ENCODE data around the gene ARRDC4. TPM values are rescaled to one million over a fixed set of nuclear protein-coding genes. Genes with fewer than 3 reads are reported as not detected.

ARRDC4 gene
- total RNA-seq: 1 to 10 TPM; 6.6 to 7.3 (median 7.0) TPM
- total RNA-seq (2013): 6.7 TPM

DNA sequence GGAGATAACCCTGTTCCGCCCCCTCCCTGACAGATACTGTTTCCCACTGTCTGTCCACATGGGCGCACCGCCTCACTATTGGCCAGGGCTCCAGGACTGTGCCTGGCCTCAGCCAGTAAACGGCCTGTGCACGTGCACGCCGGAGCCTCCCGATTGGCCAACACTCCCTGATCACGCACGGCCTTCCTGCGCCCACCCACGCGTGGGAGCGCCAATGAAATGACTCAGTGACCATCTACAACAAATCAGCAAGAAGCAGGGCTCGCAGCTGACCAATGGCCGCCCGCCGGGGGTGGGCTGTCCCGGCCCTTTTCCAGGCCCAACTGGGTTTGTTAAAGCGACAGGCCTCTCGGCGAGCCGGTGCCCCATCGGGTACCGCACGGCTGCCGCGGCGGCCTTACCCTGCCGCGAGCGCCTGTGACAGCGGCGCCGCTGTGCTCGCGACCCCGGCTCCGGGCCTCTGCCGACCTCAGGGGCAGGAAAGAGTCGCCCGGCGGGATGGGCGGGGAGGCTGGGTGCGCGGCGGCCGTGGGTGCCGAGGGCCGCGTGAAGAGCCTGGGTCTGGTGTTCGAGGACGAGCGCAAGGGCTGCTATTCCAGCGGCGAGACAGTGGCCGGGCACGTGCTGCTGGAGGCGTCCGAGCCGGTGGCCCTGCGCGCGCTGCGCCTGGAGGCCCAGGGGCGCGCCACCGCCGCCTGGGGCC, at the start of gene ARRDC4:
Gene ARRDC4 (plus strand): TSS at position 340 of the 703 bp plus-strand sequence. CDS start 159 bp downstream, at position 499.
- peaks cover 13% of the 10 kb centered on the region for H3K4me1 ChIP-seq (ENCODE audit: control insufficient read depth, insufficient read depth, low read length)
- H3K9me3 ChIP-seq (ENCODE audit: control insufficient read depth, insufficient read depth, low read length): no peaks in the 10 kb centered on the region
- Mint-ChIP-seq H3K9me3 (no peaks in the 10 kb centered on the region), H3K4me3 (peak within 1 kb of the TSS; percentile 95), H3K27ac (peak within 1 kb of the TSS; percentile 92 to 95), H3K27me3 (ENCODE audit: low read depth in 2 of 2) (peaks cover 0 to 3% of the 10 kb centered on the region in 2 donors), H3K4me1 (peaks cover 39 to 42% of the 10 kb centered on the region in 2 donors), H3K36me3 (no peaks in the 10 kb centered on the region)
- H3K4me3 ChIP-seq (ENCODE audit: low read length): peak within 1 kb of the TSS; percentile 35
- ATAC-seq: peak; percentile 91 to 98 (median 92)
- TF ChIP-seq CTCF (IDR thresholded peaks at IDR 0.05): no peak
- intact Hi-C loops (cut with micrococcal nuclease): loop anchor here (1.0 kb wide), 1 partner anchor 209 kb away; no protein-coding TSS in a partner anchor
- H3K27me3 ChIP-seq (ENCODE audit: control insufficient read depth, insufficient read depth, low read length): no peaks in the 10 kb centered on the region
- WGBS (ENCODE audit: insufficient coverage): 2% methylated on average over 69 of the region's 69 CpGs
- peak within 1 kb of the TSS; percentile 68 for H3K27ac ChIP-seq (ENCODE audit: low read length)
- no peaks in the 10 kb centered on the region for H3K36me3 ChIP-seq (ENCODE audit: control insufficient read depth, insufficient read depth, low read length)
- DNase-seq: peak; percentile 97 to 99

- Histone ChIP-seq H3K27me3 (ENCODE audit: control insufficient read depth, insufficient read depth, low read length) (no peaks in the 10 kb centered on the region), H3K36me3 (ENCODE audit: control insufficient read depth, insufficient read depth, low read length) (no peaks in the 10 kb centered on the region), H3K27ac (ENCODE audit: low read length) (no peak overlapping the region), H3K9me3 (ENCODE audit: control insufficient read depth, insufficient read depth, low read length) (no peaks in the 10 kb centered on the region), H3K4me1 (ENCODE audit: control insufficient read depth, insufficient read depth, low read length) (no peaks in the 10 kb centered on the region), H3K4me3 (ENCODE audit: low read length) (no peak overlapping the region)
- Mint-ChIP-seq H3K36me3 (no peaks in the 10 kb centered on the region), H3K27me3 (ENCODE audit: low read depth in 2 of 2) (peaks cover 34 to 68% of the 10 kb centered on the region in 2 donors), H3K27ac (no peak overlapping the region), H3K9me3 (no peaks in the 10 kb centered on the region), H3K4me1 (no peaks in the 10 kb centered on the region), H3K4me3 (no peak overlapping the region)
- TF ChIP-seq CTCF (IDR thresholded peaks at IDR 0.05): no peak
- intact Hi-C loops (cut with micrococcal nuclease): no loop called here
- ATAC-seq: no peak
- 83% methylated on average over 6 of the region's 6 CpGs for WGBS (ENCODE audit: insufficient coverage)
- DNase-seq: no peak
These were observed 45.8 kb upstream of the ARRDC4 start for GRCh38 chr15:97914711-97915110.

DNA sequence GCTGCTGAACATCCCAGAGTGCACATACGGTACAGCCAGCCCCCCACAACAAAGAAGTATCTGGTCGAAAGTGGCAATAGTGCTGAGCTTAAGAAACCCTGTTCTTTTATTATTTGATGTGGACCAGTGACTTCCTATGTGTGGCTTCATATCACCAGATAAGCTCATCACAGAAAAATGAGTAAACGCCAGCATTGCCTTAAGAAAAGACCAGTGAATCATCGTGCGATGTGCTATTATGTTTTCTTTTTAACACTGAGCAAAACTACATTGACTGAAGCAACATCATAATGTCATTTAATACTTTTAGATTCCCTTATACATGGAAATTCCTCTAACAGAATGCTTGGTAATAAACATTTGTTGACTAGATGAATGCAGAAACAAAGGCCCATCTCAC, 45.2 kb upstream of the ARRDC4 start:
- 35% methylated on average over 5 of the region's 5 CpGs for WGBS (ENCODE audit: insufficient coverage)
- H3K27me3 Mint-ChIP-seq (ENCODE audit: low read depth in 2 of 2): peaks cover 34 to 70% of the 10 kb centered on the region in 2 donors

More for the DNA sequence above, 45.2 kb upstream of the ARRDC4 start:
- H3K27ac ChIP-seq (ENCODE audit: low read length): no peak overlapping the region
- no peak overlapping the region for H3K27ac Mint-ChIP-seq
- TF ChIP-seq CTCF (IDR thresholded peaks at IDR 0.05): no peak
- intact Hi-C loops (cut with micrococcal nuclease): no loop called here
- no peak overlapping the region for H3K4me3 Mint-ChIP-seq
- no peak for ATAC-seq
- H3K9me3 ChIP-seq (ENCODE audit: control insufficient read depth, insufficient read depth, low read length): no peaks in the 10 kb centered on the region
- no peaks in the 10 kb centered on the region for H3K4me1 Mint-ChIP-seq
- no peaks in the 10 kb centered on the region for H3K4me1 ChIP-seq (ENCODE audit: control insufficient read depth, insufficient read depth, low read length)
- H3K9me3 Mint-ChIP-seq: no peaks in the 10 kb centered on the region
- no peaks in the 10 kb centered on the region for H3K36me3 ChIP-seq (ENCODE audit: control insufficient read depth, insufficient read depth, low read length)
- H3K4me3 ChIP-seq (ENCODE audit: low read length): no peak overlapping the region
- H3K36me3 Mint-ChIP-seq: no peaks in the 10 kb centered on the region
- no peak for DNase-seq
- H3K27me3 ChIP-seq (ENCODE audit: control insufficient read depth, insufficient read depth, low read length): no peaks in the 10 kb centered on the region
